Measurements from ENCODE around the gene ZNF219. TPM values are rescaled to one million over a fixed set of nuclear protein-coding genes. Genes with fewer than 3 reads are reported as not detected.

Gene ZNF219
- 1 to 10 TPM; 6.9 to 8.6 TPM for total RNA-seq

DNA sequence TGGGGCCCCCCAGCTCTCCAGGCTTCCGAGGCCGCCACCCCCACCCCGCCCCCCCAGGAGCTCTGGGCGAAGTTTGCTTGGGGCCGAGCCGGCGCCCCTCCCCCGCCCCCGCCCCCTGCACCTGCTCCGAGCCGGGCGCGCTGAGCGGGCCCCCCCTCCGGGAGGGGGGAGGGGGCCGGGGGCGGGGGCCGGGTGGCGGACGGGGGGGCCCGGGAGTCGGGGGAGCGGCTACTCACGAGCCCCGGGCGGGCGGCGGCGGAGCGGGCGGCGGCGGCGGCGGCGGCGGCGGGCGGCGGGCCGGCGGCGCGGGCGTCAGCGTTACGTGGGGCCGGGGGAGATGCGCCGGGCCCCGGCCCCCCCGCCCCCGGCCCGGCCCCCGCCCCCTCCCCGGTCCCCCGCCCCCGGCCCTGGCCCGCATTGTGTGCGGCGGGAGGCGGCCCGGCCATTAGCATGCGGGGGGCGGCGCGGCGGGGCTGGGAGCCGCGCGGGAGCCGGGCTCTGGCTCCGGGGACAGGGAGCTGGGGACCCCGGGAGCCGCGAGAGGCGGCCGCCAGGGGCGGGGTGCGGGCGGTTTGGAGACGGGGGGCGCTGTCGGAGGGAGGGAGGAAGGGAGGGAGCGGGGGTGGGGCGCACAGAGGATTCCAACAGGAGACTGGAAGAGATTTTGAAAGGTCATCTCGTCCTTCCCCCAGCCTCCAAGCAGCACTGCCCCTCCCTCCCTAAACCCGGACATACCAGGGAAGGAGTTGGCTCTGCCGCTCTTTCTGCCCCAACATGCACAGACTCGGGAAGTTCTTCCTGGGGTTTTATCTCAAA lies at the start of gene ZNF219:
ZNF219 (minus strand) TSS at position 580 of the 816 bp plus-strand sequence. CDS start 5,064 bp downstream, outside the sequence.
- Mint-ChIP-seq H3K36me3 (no peaks in the 10 kb centered on the region), H3K9me3 (no peaks in the 10 kb centered on the region), H3K4me1 (peaks cover 27% of the 10 kb centered on the region), H3K27ac (peak within 1 kb of the TSS; percentile 44), H3K4me3 (peak within 1 kb of the TSS; percentile 80), H3K27me3 (no peaks in the 10 kb centered on the region)
- peak; percentile 41 for DNase-seq

DNA sequence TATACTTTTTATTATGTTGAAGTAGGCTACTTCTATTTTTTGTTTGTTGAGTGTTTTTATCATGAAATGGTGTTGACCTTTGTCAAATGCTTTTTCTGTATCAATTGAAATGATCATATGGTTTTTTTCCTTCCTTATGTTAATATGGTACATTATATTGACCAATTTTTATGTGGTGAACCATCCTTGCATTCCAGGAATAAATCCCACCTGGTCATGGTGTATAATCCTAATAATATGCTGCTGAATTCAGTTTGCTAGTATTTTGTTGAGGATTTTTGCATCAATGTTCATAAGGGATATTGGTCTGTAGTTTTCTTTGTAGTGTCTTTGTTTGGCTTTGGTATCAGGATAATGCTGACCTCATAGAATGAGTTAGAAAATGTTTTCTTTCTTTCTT lies 47.0 kb upstream of the ZNF219 start:
- H3K9me3 Mint-ChIP-seq: peaks cover 14% of the 10 kb centered on the region
- no peaks in the 10 kb centered on the region for H3K4me1 Mint-ChIP-seq
- H3K36me3 Mint-ChIP-seq: peaks cover 3% of the 10 kb centered on the region
- H3K27me3 Mint-ChIP-seq: peaks cover 3% of the 10 kb centered on the region
- no peak overlapping the region for H3K27ac Mint-ChIP-seq
- H3K4me3 Mint-ChIP-seq: no peak overlapping the region
- no peak for DNase-seq

DNA sequence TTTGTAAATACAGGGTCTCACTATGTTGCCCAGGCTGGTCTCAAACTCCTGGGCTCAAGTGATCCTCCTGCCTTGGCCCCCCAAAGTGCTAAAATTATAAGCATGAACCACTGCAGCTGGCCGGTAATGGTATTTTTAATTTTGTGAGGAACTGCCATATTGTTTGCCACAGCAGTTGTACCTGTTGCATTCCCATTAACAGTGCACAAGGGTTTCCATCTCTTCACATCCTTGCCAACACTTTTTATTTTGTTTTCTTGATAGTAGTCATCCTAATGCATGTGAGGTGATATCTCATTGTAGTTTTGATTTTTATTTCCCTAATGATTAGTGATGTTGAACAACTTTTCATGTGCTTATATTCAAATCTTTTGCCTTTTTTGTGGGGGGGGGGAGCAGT lies 43.9 kb upstream of the ZNF219 start:
- Mint-ChIP-seq H3K9me3 (peaks cover 14% of the 10 kb centered on the region), H3K4me1 (no peaks in the 10 kb centered on the region), H3K27ac (no peak overlapping the region), H3K4me3 (no peak overlapping the region), H3K36me3 (peaks cover 3% of the 10 kb centered on the region), H3K27me3 (peaks cover 3% of the 10 kb centered on the region)
- DNase-seq: no peak

DNA sequence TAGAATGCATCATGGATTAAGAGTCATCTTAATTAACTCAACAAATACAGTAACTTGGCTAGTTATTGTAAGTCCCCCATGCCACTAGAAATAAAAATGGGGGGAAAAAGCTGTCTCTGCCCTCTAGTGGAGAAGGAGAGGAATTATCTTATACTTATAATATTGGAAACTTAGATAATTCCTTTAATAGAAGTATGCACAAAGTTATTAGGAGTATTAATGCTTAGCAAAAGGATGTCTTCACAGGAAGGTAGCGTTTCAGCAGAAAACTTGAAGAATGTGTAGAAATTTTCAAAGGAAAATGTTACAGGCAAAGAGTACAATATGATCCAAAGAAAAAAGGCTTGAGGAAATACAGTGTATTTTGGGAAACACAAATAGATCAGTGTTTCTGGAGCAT lies 37.6 kb upstream of the ZNF219 start:
- DNase-seq: no peak
- Mint-ChIP-seq H3K9me3 (no peaks in the 10 kb centered on the region), H3K27me3 (no peaks in the 10 kb centered on the region), H3K27ac (no peak overlapping the region), H3K4me3 (no peak overlapping the region), H3K4me1 (no peaks in the 10 kb centered on the region), H3K36me3 (no peaks in the 10 kb centered on the region)

DNA sequence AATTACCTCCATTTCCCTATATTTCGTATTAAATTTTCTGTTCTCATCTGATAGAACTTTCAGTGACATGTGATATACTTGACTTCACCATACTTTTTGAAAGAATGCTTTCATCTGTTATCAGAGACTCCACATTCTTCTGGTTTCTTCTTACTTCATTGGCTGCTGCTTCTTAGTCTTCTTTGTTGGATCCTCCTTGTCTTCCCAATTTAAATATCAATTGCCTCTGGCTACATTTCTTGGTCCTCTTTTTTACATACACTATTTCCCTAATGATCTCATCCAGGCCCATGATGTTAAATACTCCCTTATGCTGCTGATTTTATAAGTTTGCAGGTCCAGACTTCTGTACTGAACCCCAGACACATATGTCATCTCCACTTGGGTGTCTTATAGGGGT lies 35.4 kb upstream of the ZNF219 start:
- Mint-ChIP-seq H3K4me1 (no peaks in the 10 kb centered on the region), H3K36me3 (no peaks in the 10 kb centered on the region), H3K27ac (no peak overlapping the region), H3K27me3 (no peaks in the 10 kb centered on the region), H3K9me3 (peaks cover 2% of the 10 kb centered on the region), H3K4me3 (no peak overlapping the region)
- no peak for DNase-seq

DNA sequence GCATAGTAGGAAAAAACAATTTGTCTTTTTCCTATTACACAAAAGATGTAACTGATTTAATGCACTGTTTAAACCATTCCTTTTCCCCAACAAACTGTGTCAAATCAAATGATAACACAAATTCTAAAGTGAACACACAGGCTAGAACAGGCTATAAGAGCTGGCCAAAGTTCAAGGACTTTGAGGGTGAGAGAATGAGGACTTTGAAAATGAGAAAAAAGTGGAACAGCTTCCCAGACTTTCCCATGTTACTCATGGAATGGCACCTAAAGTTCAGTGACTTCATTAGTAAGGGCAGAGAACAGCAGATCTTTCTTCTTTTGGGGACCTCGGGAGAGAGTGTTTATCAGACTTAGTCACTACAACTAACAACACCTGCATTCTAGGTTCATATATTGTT lies 25.0 kb upstream of the ZNF219 start:
- H3K4me1 Mint-ChIP-seq: no peaks in the 10 kb centered on the region
- no peak overlapping the region for H3K4me3 Mint-ChIP-seq
- H3K36me3 Mint-ChIP-seq: no peaks in the 10 kb centered on the region

DNA sequence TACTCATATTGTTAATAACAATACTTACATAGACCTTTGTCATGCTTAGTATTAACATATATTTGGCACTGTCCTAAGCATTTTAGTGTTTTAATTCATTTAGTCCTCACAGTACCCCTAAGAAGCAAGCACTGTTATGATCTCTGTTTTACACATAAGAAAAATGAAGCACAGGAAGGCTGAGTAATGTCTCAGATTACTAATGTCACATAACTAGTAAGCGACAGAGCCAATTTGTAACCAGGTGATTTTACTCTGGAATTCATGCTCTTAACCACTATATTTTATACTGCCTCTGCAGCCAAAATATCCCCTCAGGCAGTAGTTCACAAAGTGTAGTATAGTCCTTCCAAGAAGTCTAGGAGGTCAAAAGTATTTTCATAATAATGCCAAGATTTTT lies 22.7 kb upstream of the ZNF219 start:
- no peaks in the 10 kb centered on the region for H3K4me1 Mint-ChIP-seq
- H3K36me3 Mint-ChIP-seq: no peaks in the 10 kb centered on the region
- H3K4me3 Mint-ChIP-seq: no peak overlapping the region
- peaks cover 4% of the 10 kb centered on the region for H3K9me3 Mint-ChIP-seq
- H3K27ac Mint-ChIP-seq: no peak overlapping the region
- peaks cover 11% of the 10 kb centered on the region for H3K27me3 Mint-ChIP-seq
- no peak for DNase-seq

More for the DNA sequence above, 25.0 kb upstream of the ZNF219 start:
- Mint-ChIP-seq H3K27me3 (peaks cover 15% of the 10 kb centered on the region), H3K27ac (no peak overlapping the region), H3K9me3 (peaks cover 4% of the 10 kb centered on the region)
- no peak for DNase-seq

DNA sequence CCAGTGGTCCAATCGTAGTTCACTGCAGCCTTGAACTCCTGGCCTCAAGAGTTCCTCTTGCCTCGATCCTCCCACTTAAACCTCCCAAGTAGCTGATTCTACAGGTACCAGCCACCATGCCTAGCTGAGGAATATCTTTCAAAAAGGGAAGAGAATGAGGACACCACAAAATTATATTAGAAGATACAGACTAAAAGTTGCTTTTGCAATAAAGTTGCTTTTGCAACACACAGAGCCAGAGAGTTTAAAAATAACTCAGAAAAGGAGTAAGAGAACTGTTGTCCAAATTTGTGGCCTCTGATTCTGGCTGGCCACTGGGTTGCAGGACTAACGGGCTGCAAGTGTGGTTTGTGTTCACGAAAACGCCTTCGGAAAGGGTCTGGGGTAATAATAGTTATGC lies 22.2 kb upstream of the ZNF219 start:
- peaks cover 11% of the 10 kb centered on the region for H3K27me3 Mint-ChIP-seq
- H3K4me1 Mint-ChIP-seq: no peaks in the 10 kb centered on the region
- H3K4me3 Mint-ChIP-seq: no peak overlapping the region
- H3K9me3 Mint-ChIP-seq: peaks cover 4% of the 10 kb centered on the region
- H3K27ac Mint-ChIP-seq: no peak overlapping the region
- H3K36me3 Mint-ChIP-seq: no peaks in the 10 kb centered on the region
- DNase-seq: no peak

DNA sequence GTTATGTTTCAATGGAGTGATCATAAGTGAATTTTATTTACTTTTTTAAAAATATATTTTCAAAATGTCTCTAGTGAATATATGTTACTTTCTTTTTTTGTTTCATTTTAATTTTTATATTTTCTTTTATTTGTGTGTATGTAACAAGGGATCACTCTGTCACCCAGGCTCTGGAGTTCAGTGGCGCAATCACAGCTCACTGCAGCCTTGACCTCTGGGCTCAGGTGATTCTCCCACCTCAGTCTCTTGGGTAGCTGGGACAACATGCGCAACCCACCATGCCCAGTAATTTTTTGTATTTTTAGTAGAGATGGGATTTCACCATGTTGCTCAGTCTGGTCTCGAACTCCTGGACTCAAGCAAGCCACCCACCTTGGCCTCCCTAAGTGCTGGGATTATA lies 20.5 kb upstream of the ZNF219 start:
- Mint-ChIP-seq H3K9me3 (no peaks in the 10 kb centered on the region), H3K4me3 (no peak overlapping the region), H3K36me3 (no peaks in the 10 kb centered on the region), H3K27ac (no peak overlapping the region), H3K4me1 (no peaks in the 10 kb centered on the region), H3K27me3 (peaks cover 8% of the 10 kb centered on the region)
- DNase-seq: no peak

DNA sequence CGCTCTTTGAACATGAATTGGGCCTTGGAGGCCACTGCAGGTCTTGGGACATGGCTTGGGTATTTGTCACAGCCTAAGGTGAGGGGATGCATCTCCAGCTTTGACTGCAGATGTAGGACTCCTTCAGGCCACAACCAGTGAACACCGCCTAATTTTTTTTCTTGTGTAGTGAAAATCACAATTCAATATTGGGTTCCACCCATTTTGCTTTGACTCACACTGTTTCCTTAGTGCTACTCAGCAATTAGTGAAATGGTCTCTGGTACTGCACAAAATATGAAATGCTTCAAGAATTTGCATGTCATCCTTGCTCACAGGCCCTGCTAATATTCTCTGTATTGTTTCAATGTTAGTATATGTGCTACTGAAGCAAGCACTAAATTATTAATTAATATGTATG lies 14.9 kb upstream of the ZNF219 start:
- H3K27ac Mint-ChIP-seq: no peak overlapping the region
- H3K36me3 Mint-ChIP-seq: no peaks in the 10 kb centered on the region
- DNase-seq: no peak
- H3K4me1 Mint-ChIP-seq: no peaks in the 10 kb centered on the region
- H3K27me3 Mint-ChIP-seq: peaks cover 1% of the 10 kb centered on the region
- H3K9me3 Mint-ChIP-seq: no peaks in the 10 kb centered on the region
- H3K4me3 Mint-ChIP-seq: no peak overlapping the region

DNA sequence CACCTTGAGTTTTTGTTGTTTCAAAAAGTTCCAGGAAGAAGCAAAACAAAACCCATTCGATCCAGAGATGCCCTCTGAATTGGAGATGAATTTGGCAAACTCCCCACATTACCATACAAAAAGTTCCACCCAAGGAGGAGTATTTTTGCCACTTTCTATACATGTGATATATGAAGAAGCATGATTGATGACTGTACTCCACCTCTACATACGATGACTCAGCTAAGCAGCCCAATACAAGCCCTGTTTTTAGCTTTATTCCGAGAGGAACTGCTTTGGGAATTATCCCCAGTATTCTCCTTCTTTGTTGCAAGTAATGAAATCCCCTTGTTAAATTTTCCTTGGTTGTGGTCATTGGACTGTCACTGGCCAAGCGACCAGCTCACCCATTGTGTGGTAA lies 13.8 kb upstream of the ZNF219 start:
- H3K4me3 Mint-ChIP-seq: no peak overlapping the region
- no peaks in the 10 kb centered on the region for H3K9me3 Mint-ChIP-seq
- no peaks in the 10 kb centered on the region for H3K4me1 Mint-ChIP-seq
- no peak overlapping the region for H3K27ac Mint-ChIP-seq
- no peaks in the 10 kb centered on the region for H3K36me3 Mint-ChIP-seq
- no peak for DNase-seq
- H3K27me3 Mint-ChIP-seq: no peaks in the 10 kb centered on the region

DNA sequence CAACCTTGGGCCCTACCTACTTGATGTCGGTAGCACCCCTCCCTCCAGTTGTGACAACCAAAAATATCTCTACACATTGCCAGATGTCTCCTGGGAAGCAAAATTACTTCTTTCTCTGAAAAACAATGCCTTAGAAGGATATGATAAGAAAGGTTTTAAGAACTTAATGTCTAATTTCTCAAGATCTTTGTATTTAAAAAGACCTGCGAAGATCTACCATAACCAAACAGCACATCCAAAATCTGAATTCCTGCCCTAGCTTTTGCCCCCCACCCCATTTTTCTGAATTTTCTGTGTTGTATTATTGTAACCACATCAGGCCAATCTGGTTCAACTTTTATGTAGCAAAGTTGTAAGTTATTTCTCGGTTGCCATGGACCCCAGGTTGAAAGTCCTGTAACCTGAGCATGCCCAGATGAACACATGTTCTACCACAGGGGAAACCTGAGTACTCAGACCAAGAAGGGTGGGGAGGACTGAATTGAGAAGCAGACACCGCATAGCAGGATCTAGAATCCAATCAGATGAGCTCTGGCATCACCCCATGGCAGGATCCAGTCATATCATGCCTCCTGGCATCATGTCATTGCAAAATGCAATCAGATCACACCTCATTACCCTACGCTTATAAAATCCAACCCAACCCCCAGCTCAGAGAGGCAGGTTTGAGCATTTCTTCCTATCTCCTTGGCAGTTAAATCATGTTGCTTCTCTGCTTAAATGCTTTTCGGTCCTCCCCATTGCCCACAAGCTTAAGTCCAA lies 11.1 kb upstream of the ZNF219 start:
- no peak overlapping the region for H3K4me3 Mint-ChIP-seq
- H3K36me3 Mint-ChIP-seq: no peaks in the 10 kb centered on the region
- no peaks in the 10 kb centered on the region for H3K9me3 Mint-ChIP-seq
- no peaks in the 10 kb centered on the region for H3K27me3 Mint-ChIP-seq
- peaks cover 10% of the 10 kb centered on the region for H3K4me1 Mint-ChIP-seq
- H3K27ac Mint-ChIP-seq: no peak overlapping the region
- no peak for DNase-seq

DNA sequence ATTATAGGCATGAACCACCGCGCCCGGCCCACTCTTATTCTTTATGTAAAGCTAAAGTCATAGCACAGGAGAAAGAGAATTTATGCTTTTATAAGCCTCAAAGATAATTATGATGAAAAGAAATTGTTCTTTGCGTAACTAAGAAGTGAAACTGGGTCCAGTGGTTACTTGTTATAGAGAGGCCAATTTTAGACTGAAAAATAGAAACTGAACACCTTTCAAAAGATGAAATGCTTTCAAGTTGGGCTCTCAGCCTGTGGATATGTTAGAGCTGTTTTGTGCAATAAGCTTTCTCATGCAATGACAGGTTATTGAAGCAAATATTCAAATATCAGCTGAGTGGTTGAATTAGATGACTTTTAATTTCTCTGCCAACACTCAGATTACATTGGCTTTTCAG lies 10.3 kb upstream of the ZNF219 start:
- H3K36me3 Mint-ChIP-seq: no peaks in the 10 kb centered on the region
- H3K9me3 Mint-ChIP-seq: no peaks in the 10 kb centered on the region
- no peak for DNase-seq
- H3K27me3 Mint-ChIP-seq: no peaks in the 10 kb centered on the region
- H3K4me3 Mint-ChIP-seq: no peak overlapping the region
- no peak overlapping the region for H3K27ac Mint-ChIP-seq
- peaks cover 13% of the 10 kb centered on the region for H3K4me1 Mint-ChIP-seq

DNA sequence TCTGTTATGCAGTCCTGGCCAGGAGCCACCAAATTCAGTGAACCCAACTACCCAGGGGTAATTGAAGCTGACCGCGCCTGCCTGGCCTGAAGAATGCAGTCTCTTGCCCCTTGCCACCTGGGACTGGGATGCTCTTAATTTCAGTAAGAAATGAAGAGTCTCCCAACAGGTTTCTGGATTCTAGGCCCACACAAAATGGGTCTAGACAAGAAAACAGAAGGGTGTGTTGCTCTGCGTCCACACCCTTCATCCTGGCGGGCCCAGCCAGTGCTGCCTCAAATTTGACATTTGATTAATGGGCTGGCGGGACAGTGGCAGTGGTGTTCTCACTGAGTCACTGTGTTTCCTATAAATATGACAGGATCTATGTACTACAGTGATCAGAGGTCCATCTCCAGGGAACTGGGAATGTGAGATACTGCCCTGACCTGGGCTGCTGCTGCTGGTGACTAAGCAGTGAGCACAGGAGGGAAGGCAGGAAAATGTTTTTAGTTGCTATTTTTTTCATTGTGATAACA lies 8.9 kb upstream of the ZNF219 start:
- no peak overlapping the region for H3K27ac Mint-ChIP-seq
- no peak for DNase-seq
- H3K36me3 Mint-ChIP-seq: no peaks in the 10 kb centered on the region
- H3K27me3 Mint-ChIP-seq: no peaks in the 10 kb centered on the region
- no peak overlapping the region for H3K4me3 Mint-ChIP-seq
- H3K4me1 Mint-ChIP-seq: peaks cover 18% of the 10 kb centered on the region
- H3K9me3 Mint-ChIP-seq: no peaks in the 10 kb centered on the region

DNA sequence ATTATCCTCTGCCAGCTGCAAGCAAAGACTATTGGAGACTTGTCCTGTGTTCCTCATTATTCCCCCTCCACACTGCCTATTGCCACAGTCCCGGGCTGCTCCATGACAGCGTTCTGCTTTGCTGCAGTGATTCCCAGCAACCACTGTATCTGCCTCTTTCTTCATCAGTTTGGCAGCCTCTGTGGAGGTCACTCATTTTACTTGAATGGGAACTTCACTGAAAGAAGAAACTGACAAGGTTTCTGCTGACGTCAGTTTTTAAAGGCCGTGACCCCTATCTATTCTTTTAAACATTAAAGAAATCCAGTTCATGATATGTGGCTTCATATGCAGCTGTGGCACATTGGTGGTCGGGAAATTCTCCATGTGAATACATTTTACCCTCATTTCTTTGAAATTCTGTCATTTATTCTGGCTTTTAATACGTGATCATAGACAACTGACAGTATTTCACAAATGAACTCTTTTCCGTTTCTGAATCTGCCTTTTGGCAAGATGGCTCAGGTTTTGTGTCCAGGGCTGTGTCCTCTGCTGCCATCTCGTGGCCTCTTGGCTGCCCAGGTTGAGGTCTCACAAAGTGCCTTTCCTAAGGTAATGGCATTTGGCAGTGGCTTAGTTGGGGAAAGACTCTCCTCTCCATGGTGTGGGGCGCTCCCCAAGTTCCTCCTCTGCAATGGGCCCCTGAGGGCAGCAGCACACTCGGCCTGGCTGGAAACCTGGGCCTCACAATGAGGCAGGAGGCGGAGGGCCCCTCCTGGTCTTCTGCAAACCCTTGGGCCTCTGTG lies 8.2 kb upstream of the ZNF219 start:
- DNase-seq: peak; percentile 76
- no peaks in the 10 kb centered on the region for H3K36me3 Mint-ChIP-seq
- H3K27me3 Mint-ChIP-seq: no peaks in the 10 kb centered on the region
- no peak overlapping the region for H3K4me3 Mint-ChIP-seq
- no peaks in the 10 kb centered on the region for H3K9me3 Mint-ChIP-seq
- peaks cover 24% of the 10 kb centered on the region for H3K4me1 Mint-ChIP-seq
- no peak overlapping the region for H3K27ac Mint-ChIP-seq

Data from activated naive CD8-positive, alpha-beta T cell treated with anti-CD3 and anti-CD28 coated beads for 36 hours (primary cell).